Hypothalamus (tissue), 51 donors: ENCODE measurements around the gene VPS36.
"Not testable (repeated sequence)": the region's sequence is repeated elsewhere in the genome, so short reads cannot be mapped to it uniquely, and the experiment has no call there.

Experiments used
- DNase-seq, 51 donors: peaks; one replicate each; lab custom pipeline; 2025; lab: John Stamatoyannopoulos, UW

Gene VPS36

GRCh38 chr13:52450012-52450792 lies at the start of gene VPS36:
VPS36 (minus strand) TSS chr13:52450634; CDS start chr13:52450594, 40 bp downstream.
- DNase-seq, result peak; percentile 47 to 98 (median 89)

- DNase-seq, result not testable (repeated sequence)
Observed at GRCh38 chr13:52497979-52498378, 47.5 kb upstream of the VPS36 start.

DNA sequence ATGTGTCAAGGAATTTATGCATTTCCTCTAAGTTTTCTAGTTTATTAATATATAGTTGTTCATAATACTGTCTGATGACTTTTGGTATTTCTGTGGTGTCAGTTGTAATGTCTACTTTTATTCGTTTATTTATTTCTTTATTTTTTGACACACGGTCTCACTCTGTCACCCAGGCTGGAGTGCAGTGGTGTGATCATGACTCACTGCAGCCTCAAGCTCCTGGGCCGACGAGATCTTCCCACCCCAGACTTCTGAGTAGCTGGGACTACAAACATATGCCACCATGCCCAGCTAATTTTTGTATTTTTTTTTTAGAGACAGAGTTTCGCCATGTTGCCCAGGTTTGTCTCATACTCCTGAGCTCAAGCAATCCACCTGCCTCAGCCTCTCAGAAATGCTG lies 43.8 kb upstream of the VPS36 start:
- DNase-seq, result not testable (repeated sequence)

DNA sequence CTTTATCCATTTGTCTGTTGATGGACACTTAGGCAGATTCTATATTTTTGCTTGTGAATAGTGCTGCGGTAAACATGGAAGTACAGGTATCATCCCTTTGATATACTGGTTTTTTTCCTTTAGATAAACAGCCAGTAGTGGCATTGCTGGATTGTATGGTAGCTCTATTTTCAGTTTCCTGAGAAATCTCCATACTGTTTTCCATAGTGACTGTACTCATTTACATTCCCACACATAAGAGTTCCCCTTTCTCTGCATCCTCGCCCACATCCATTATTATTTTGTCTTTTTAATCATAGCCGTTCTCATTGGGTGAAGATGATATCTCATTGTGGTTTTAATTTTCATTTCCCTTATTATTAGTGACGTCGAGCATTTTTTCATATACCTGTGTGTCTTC lies 40.6 kb upstream of the VPS36 start:
- not testable (repeated sequence) for DNase-seq

DNA sequence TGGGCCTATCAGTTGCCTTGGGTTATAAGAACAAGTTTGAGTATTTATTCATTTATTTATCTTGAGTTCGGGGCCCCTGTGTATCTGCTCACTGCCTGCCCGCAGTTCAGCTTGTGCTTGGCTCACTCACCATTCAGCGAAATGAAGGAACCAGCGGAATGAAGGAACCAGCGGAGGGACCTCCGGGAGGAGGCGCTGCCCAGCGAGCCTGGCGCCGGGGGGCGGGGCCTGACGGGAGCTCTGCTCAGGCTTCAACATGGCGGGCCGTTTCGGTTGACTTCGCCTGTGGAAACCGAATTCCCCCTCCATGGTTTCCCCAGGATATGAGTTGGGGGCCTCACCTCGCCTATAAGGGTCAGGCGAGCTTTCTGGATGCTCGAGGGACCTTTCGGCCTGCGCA lies 38.3 kb upstream of the VPS36 start:
- DNase-seq, result not testable (repeated sequence)

GRCh38 chr13:52487078-52487477 lies 36.6 kb upstream of the VPS36 start:
- not testable (repeated sequence) for DNase-seq

- DNase-seq, result not testable (repeated sequence)
Observed at GRCh38 chr13:52480677-52481428, 30.4 kb upstream of the VPS36 start.

GRCh38 chr13:52468487-52468886 lies 18.1 kb upstream of the VPS36 start:
- not testable (repeated sequence) for DNase-seq

DNA sequence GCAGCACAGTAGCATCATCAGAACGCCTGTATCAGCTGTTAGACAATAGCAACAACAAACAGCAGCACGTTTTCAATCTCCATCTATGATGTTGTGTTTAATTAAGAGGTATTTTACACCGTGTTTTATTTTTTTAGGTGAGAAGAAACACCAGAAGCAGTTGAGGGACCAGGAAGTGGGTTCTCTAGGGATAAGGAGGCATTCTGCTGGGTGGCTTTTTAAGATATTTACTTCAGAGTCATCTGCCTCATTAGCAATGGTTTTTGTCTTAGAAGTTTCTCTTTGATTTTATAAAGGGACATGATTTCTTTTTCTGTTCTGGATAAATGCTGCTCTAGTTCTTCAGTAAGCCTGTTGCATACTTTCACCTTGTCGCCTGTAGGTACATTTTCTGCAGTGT lies 13.1 kb upstream of the VPS36 start:
- no peak for DNase-seq

GRCh38 chr13:52461265-52461664 lies 10.8 kb upstream of the VPS36 start:
- no peak for DNase-seq

DNA sequence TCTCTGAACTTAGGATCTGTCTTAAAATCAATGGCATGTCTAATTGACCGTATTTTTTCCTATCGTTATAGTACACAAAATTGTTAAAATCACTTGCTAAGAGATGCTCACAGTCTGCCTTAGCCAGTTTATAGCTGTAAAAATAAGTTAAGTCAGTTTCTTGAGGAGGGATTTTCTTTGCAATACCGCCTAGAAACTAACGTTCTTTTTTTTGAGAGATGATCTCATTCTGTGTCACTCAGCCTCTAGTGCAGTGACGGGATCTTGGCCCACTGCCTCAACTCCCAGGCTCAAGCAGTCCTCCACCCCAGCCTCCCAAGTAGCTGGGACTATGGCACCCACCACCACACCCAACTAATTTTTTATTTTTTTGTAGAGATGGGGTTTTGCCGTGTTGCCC lies 9.2 kb upstream of the VPS36 start:
- no peak for DNase-seq

DNA sequence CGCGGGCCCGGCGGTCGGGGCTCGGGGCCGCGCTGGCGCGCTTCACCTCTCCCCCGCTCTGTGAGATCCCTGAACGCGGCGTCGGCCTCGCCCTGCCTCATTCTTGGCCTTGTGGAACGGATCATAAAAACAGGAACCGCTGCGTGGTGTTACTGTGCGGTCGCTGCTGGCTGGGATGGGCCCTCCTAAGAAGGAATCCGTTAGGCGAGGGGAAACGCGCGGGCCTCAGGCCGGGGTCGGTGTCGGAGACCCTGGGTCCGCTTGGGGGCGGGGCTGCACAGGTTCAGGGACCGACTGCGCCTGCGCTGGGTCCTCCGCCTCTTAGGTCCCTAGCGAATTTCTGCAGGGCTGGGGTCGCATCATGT lies 5.2 kb upstream of the VPS36 start:
- peak in 47 of 51 donors; percentile 15 to 78 (median 52) for DNase-seq

DNA sequence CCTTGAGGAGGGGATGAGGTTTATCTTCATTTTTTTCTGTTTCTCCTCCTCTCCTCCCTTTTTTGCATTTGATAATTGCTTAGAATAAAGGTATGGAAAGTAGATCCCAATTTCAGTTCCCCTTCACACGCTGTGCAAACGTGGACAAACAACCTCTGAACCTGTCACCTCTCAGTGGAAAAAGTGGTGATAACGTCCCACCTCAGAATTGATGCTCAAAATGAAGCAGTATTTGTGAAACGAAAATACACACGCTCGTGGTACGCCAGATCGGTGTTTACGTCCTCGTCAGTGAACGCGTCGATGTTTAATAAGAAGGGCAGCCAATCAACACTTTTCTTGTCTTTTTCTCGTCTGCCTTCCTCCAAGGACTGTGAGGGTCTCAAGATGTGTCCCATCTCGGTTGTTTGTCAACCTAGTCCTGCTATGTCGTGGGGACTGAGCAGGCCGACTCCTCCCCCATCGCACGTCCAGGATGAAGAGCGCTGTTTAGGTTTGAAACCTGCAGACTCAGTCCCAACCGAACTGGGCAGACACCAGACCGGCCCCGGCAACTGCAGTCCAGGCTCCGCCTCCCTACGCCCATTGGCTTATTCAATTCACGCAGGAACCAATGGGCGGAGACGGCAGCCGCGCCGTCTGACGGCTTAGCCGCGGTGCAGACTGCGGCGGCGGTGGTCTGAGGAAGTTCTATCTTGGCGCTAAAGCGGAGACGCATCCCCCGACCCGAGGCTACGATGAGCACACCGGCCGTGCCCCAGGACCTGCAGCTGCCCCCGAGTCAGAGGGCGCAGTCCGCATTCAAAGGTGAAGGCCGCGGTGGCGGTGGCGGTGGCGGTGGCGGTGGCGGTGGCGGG lies 4.6 kb upstream of the VPS36 start, which contains the start of gene CKAP2:
CKAP2 (plus strand) TSS at position 659 of the 857 bp plus-strand sequence; CDS start at position 738, 79 bp downstream.
- DNase-seq, result peak; percentile 37 to 94 (median 84)

GRCh38 chr13:52454459-52454819 lies 4.0 kb upstream of the VPS36 start:
- DNase-seq, result peak in 2 of 51 donors; percentile 14 to 44

DNA sequence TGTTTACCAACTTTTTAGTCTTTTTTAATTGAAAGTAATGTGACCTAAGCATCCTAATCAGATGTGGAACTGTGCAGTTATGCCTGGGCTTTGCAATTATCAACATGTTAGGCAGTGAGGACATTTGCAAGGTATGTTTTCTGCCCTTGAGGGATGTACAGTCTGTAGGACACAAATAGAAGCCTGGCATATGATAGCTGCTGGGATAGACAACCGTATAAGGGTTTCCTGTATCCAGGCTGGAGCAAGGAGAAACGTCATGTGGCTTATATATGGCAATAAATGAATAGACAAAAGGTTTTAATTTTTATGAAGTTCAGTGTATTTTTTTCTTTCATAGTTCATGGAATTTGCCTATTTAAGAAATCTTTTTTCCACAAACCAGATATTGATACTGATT lies 2.0 kb upstream of the VPS36 start:
- no peak for DNase-seq

- DNase-seq, result no peak
Observed at GRCh38 chr13:52451135-52451804, 836 bp upstream of the VPS36 start.

DNA sequence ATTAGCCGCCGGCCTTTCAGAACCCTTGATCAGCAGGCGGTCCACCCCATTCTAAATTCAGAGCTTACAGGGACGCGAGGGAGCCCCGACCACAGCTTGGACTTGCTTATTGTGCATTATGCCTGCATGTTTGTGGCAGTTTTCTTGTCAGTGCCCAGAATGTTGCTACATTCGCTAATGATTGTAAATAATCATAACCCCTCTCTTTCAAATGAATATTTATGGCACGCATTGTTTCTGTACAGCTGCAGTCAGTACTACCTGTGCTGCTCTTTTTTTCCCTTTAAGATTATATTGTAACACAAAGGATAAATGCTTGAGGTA lies 321 bp upstream of the VPS36 start:
- no peak for DNase-seq

DNA sequence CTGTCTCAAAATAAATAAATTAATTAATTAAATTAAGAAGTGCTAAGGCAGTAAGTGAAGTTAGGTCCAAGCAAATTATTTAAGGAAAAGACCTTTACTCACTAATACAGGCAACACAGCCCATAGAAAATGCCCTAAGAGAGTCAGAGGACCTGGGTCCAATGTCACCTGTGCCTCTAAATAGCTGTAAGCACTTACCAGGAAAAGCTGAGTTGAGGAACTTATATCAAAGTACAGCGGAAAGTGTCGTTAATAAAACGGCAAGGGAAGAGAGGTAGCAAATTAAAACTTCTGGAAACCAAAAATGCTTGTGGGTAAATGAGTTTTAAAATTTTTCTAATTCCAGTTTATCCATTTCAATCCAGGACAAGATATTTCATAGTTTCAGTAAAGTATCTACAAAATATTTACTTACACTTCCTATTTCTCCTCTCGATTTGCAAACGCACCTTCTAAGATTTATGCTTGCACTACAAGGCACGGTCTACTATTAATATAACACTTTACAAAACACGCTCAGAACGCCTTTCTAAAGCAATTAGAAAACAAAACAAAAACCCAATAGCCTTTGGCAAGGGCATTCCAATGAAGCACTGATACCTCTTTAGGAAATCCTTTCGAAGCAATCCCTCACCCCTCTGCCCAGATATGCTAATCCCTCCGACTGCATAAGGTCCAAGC lies 963 bp downstream of the VPS36 start:
- DNase-seq, result no peak

DNA sequence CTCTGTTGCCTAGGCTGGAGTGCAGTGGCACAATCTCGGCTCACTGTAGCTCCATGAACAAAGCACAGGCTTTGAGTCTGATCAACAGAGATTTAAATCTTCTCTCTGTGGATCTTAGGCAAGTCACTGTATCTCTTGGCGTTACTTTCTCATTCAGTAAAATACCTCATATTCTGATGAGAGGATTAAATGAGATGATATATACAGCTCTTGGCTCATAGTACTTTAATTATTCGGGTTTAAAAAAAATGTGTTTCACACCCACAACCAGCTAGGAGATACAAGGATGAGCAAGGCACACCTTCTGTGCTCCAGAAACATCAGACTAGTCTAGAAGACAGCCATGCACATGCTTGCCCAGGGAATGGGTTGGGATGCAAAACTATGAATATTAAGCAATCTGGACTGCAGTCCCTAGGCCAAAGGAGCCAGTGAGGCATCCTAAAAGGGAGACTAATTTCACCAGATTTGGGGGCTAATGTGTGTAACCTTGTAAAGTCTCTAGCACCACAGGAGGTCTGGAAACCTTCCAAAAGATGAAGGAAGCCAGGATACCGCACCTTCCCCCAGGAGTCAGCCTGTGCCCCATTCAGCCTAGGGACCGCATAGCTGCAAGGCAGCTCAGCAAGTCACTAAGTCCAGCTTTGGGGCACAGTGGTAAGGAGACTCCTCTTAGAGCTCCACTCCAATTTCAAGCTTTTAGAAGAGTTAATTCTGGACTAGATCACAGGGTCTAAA lies 2.5 kb downstream of the VPS36 start:
- no peak for DNase-seq
